Common myeloid progenitor, CD34-positive (primary cell): Measurements from ENCODE around the gene SH3BP4.

Experiments
- CTCF ChIA-PET: fragments of 350-600 bp; sonication (Branson Sonifier 250); formaldehyde crosslinking; loops from one replicate; lab custom pipeline; 2021; ENCODE audit warnings: antibody characterized with exemption; lab: Charles Lee
- POLR2A ChIA-PET: fragments of 350-600 bp; sonication (Branson Sonifier 250); formaldehyde crosslinking; loops from one replicate; lab custom pipeline; 2021; ENCODE audit warnings: antibody characterized with exemption; lab: Charles Lee
- DNase-seq, 3 donors: peaks; one replicate each; pipeline versions ENCODE4 v3.0.0 to v3.0.0-alpha.2; 2013
- H3K27ac ChIP-seq, 2 experiments: 1 replicate in 1 of 2; 2 replicates in 1 of 2; pipeline ENCODE4 v1.7.0; 2013; ENCODE audit warnings: inconsistent platforms in 2 of 2, low read length in 2 of 2, mild to moderate bottlenecking in 2 of 2, low read depth in 1 of 2, moderate library complexity in 1 of 2; ENCODE audit not compliant: severe bottlenecking in 2 of 2, insufficient read depth in 1 of 2, poor library complexity in 1 of 2
- H3K27me3 ChIP-seq, 5 experiments: replicated peaks in 2 of 5; 1 replicate in 3 of 5; 2 replicates in 2 of 5; pipeline versions ENCODE4 v1.6.1 to v1.7.0; 2013; ENCODE audit warnings: low read length in 4 of 5, mild to moderate bottlenecking in 2 of 5, moderate library complexity in 2 of 5, inconsistent platforms in 1 of 5; ENCODE audit not compliant: insufficient read depth in 5 of 5, control insufficient read depth in 4 of 5
- H3K36me3 ChIP-seq, 4 experiments: 1 replicate in 2 of 4; 2 replicates in 2 of 4; pipeline versions ENCODE4 v1.6.1 to v1.7.0; 2013; ENCODE audit warnings: low read length in 3 of 4, control low read depth in 1 of 4, mild to moderate bottlenecking in 1 of 4; ENCODE audit not compliant: control insufficient read depth in 4 of 4, insufficient read depth in 4 of 4
- H3K4me1 ChIP-seq, 4 experiments: 1 replicate in 3 of 4; 2 replicates in 1 of 4; pipeline versions ENCODE4 v1.6.1 to v1.7.1; 2013; ENCODE audit warnings: low read length in 3 of 4, mild to moderate bottlenecking in 3 of 4, control low read depth in 1 of 4, inconsistent platforms in 1 of 4, moderate library complexity in 1 of 4; ENCODE audit not compliant: control insufficient read depth in 4 of 4, insufficient read depth in 4 of 4; ENCODE audit errors: control extremely low read depth in 1 of 4
- H3K4me3 ChIP-seq, 7 experiments: 1 replicate in 4 of 7; 2 replicates in 3 of 7; pipeline versions ENCODE4 v1.5.1 to v1.7.0; 2013; ENCODE audit warnings: mild to moderate bottlenecking in 7 of 7, low read length in 6 of 7, moderate library complexity in 6 of 7, inconsistent platforms in 2 of 7, low read depth in 2 of 7, control low read depth in 1 of 7; ENCODE audit not compliant: insufficient read depth in 4 of 7, control insufficient read depth in 1 of 7; ENCODE audit errors: extremely low read depth in 1 of 7
- H3K9me3 ChIP-seq, 5 experiments: 1 replicate in 4 of 5; 2 replicates in 1 of 5; pipeline versions ENCODE4 v1.6.1 to v1.7.1; 2013; ENCODE audit warnings: low read length in 4 of 5, mild to moderate bottlenecking in 2 of 5, inconsistent platforms in 1 of 5, low read depth in 1 of 5, moderate library complexity in 1 of 5; ENCODE audit not compliant: control insufficient read depth in 4 of 5, insufficient read depth in 2 of 5; ENCODE audit errors: control extremely low read depth in 1 of 5
- WGBS: methylation state at CpG from one replicate; pipeline ENCODE4 v1.1.5; 2013; ENCODE audit not compliant: insufficient coverage; 5-methylcytosine and 5-hydroxymethylcytosine counted together

The SH3BP4 gene

DNA sequence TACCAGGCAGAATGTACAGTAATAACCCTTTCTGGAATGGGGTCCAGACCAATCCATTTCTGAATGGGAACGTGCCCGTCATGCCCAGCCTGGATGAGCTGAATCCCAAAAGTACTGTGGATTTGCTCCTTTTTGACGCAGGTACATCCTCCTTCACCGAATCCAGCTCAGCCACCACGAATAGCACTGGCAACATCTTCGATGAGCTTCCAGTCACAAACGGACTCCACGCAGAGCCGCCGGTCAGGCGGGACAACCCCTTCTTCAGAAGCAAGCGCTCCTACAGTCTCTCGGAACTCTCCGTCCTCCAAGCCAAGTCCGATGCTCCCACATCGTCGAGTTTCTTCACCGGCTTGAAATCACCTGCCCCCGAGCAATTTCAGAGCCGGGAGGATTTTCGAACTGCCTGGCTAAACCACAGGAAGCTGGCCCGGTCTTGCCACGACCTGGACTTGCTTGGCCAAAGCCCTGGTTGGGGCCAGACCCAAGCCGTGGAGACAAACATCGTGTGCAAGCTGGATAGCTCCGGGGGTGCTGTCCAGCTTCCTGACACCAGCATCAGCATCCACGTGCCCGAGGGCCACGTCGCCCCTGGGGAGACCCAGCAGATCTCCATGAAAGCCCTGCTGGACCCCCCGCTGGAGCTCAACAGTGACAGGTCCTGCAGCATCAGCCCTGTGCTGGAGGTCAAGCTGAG lies 89.6 kb downstream of the SH3BP4 start:
- ChIA-PET POLR2A (interaction anchor here (1.0 kb wide), 1 partner anchor 10 kb away, joined by 4 read pairs; no protein-coding TSS in a partner anchor), CTCF (no interaction called here)
- 96% methylated on average over 31 of the region's 31 CpGs for WGBS
- Histone ChIP-seq H3K27ac (no peak overlapping the region), H3K9me3 (no peaks in the 10 kb centered on the region), H3K4me1 (peaks cover 0 to 9% (median 3%) of the 10 kb centered on the region in 4 experiments), H3K4me3 (no peak overlapping the region), H3K27me3 (no peaks in the 10 kb centered on the region), H3K36me3 (peaks cover 0 to 42% (median 13%) of the 10 kb centered on the region in 4 experiments)
- DNase-seq, result no peak

DNA sequence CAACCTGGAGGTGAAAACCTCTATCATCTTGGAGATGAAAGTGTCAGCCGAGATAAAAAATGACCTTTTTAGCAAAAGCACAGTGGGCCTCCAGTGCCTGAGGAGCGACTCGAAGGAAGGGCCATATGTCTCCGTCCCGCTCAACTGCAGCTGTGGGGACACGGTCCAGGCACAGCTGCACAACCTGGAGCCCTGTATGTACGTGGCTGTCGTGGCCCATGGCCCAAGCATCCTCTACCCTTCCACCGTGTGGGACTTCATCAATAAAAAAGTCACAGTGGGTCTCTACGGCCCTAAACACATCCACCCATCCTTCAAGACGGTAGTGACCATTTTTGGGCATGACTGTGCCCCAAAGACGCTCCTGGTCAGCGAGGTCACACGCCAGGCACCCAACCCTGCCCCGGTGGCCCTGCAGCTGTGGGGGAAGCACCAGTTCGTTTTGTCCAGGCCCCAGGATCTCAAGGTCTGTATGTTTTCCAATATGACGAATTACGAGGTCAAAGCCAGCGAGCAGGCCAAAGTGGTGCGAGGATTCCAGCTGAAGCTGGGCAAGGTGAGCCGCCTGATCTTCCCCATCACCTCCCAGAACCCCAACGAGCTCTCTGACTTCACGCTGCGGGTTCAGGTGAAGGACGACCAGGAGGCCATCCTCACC lies 90.2 kb downstream of the SH3BP4 start:
- Histone ChIP-seq H3K9me3 (no peaks in the 10 kb centered on the region), H3K4me3 (no peak overlapping the region), H3K36me3 (peaks cover 0 to 44% (median 13%) of the 10 kb centered on the region in 4 experiments), H3K27me3 (no peaks in the 10 kb centered on the region), H3K27ac (no peak overlapping the region), H3K4me1 (peaks cover 0 to 9% (median 3%) of the 10 kb centered on the region in 4 experiments)
- 98% methylated on average over 23 of the region's 25 CpGs for WGBS
- ChIA-PET CTCF (interaction anchor here (1.0 kb wide), 1 partner anchor 10 kb away, joined by 3 read pairs; no protein-coding TSS in a partner anchor), POLR2A (no interaction called here)
- no peak for DNase-seq

DNA sequence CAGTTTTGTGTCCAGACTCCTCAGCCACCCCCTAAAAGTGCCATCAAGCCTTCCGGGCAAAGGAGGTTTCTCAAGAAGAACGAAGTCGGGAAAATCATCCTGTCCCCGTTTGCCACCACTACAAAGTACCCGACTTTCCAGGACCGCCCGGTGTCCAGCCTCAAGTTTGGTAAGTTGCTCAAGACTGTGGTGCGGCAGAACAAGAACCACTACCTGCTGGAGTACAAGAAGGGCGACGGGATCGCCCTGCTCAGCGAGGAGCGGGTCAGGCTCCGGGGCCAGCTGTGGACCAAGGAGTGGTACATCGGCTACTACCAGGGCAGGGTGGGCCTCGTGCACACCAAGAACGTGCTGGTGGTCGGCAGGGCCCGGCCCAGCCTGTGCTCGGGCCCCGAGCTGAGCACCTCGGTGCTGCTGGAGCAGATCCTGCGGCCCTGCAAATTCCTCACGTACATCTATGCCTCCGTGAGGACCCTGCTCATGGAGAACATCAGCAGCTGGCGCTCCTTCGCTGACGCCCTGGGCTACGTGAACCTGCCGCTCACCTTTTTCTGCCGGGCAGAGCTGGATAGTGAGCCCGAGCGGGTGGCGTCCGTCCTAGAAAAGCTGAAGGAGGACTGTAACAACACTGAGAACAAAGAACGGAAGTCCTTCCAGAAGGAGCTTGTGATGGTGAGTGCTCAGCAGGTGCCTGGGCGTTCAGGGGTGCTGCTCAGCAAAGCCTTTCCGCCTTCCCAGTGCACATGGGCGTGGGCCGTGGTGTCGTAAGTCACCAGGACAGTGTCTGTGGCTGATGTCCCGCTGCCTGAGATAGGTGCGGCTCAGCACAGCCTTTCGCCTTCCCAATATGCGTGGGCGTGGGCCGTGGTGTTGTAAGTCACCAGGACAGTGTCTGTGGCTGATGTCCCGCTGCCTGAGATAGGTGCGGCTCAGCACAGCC lies 91.0 kb downstream of the SH3BP4 start:
- POLR2A ChIA-PET, result no interaction called here
- Histone ChIP-seq H3K36me3 (peaks cover 0 to 47% (median 13%) of the 10 kb centered on the region in 4 experiments), H3K4me3 (no peak overlapping the region), H3K9me3 (no peaks in the 10 kb centered on the region), H3K27me3 (no peaks in the 10 kb centered on the region), H3K27ac (no peak overlapping the region), H3K4me1 (peaks cover 0 to 9% (median 3%) of the 10 kb centered on the region in 4 experiments)
- CTCF ChIA-PET, result interaction anchor here (0.8 to 1.0 kb wide), 2 partner anchors 11 to 13 kb away, joined by 3 read pairs; no protein-coding TSS in a partner anchor
- no peak for DNase-seq
- 98% methylated on average over 36 of the region's 49 CpGs for WGBS

DNA sequence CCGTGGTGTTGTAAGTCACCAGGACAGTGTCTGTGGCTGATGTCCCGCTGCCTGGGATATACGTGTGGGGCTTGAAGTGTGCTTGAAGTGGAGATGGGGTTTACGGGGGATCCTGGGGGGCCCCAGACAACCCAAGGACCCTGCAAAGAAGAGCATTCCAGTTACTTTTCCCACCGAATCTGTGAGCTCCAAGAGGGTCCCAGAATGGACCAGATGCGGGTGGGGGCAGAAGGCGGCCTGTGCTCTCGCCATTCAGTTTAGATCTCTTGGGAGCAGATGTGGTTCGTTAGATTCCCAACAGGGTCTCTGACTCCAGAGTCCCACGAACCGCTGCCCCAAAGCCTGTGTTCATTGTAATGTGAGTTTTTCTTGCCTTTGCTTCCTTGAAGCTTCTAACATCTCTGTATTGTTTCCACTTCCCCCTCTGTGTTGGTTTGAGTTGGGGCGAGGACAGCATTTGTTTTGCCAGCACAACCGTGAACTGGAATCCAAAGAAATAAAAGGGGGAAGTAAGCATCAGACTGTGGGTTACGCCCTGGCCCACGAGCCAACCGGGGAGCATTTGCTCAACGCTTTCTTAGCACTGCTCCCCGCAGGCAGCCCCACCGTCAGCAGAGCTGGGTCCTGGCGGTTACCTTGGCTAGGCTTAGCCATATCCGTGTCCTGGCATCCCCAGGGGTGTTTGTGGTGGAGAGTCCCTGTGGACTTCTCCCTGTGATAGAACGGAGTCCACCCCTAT lies 92.1 kb downstream of the SH3BP4 start:
- no peak overlapping the region for H3K27ac ChIP-seq
- ChIA-PET POLR2A (no interaction called here), CTCF (no interaction called here)
- peak in 2 of 3 donors; percentile 63 to 75 for DNase-seq
- H3K4me3 ChIP-seq, result no peak overlapping the region
- peaks cover 0 to 13% (median 3%) of the 10 kb centered on the region in 4 experiments for H3K4me1 ChIP-seq
- WGBS, result 70% methylated on average over 17 of the region's 22 CpGs
- H3K9me3 ChIP-seq, result no peaks in the 10 kb centered on the region
- H3K36me3 ChIP-seq, result peaks cover 0 to 42% (median 13%) of the 10 kb centered on the region in 4 experiments
- no peaks in the 10 kb centered on the region for H3K27me3 ChIP-seq

DNA sequence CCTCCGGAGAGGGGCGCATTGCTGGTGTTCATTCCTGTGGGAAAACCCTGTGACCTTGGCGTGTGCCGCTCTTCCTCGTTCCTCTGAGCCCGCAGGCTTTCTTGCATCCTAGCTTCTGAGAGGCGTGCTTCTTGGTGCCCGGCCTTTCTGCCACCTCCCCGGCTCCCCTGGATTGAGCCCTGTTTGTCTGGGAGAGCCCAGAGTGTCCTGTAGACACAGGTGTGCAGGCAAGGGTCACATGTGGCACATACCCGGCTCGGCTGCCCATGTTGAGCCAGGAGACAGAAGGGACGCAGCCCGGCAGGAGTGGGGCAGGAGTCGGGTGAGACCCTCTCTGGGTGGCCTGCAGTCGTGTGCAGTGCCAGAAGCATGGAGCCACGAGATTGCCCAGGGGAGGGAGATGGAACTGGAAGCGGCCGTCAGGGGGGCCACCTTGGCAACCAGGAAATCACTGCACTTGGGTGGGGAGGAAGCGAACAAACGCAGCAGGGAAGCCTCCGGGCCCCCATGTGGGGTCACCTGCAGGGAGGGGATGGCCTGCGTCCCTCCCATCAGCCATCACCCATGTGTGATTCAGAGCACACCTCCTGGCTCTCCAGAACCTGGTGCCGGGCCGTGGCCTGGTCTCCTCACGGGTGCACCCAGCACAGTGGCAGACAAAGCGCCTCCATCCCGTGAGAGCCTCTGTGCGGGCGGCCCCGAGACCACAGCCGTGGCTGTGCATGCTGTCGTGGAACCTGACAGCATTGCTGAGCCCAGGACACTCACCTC lies 92.9 kb downstream of the SH3BP4 start:
- no peak for DNase-seq
- Histone ChIP-seq H3K9me3 (no peaks in the 10 kb centered on the region), H3K27me3 (no peaks in the 10 kb centered on the region), H3K4me1 (peaks cover 0 to 16% (median 3%) of the 10 kb centered on the region in 4 experiments), H3K36me3 (peaks cover 0 to 42% (median 12%) of the 10 kb centered on the region in 4 experiments), H3K27ac (no peak overlapping the region), H3K4me3 (no peak overlapping the region)
- ChIA-PET CTCF (interaction anchor here (1.1 kb wide), 1 partner anchor 46 kb away, joined by 3 read pairs; no protein-coding TSS in a partner anchor), POLR2A (no interaction called here)
- 95% methylated on average over 28 of the region's 32 CpGs for WGBS
